Duodenal mucosa (tissue), 2 donors: ENCODE data around the gene KDM4E.
"Not testable (repeated sequence)": the region's sequence is repeated elsewhere in the genome, so short reads cannot be mapped to it uniquely, and the experiment has no call there.

ENCODE experiments used
- H3K27ac ChIP-seq: one replicate; pipeline ENCODE4 v1.7.0; 2013; ENCODE audit warnings: low read depth, low read length
- H3K27me3 ChIP-seq, 2 donors: one replicate each; pipeline ENCODE4 v1.7.0; 2013; ENCODE audit warnings: low read length in 2 of 2, control low read depth in 1 of 2; ENCODE audit not compliant: insufficient read depth in 2 of 2, control insufficient read depth in 1 of 2
- H3K36me3 ChIP-seq, 2 donors: one replicate each; pipeline ENCODE4 v1.7.0; 2013; ENCODE audit warnings: low read length in 2 of 2, control low read depth in 1 of 2; ENCODE audit not compliant: insufficient read depth in 2 of 2, control insufficient read depth in 1 of 2
- H3K4me1 ChIP-seq, 2 donors: one replicate each; pipeline ENCODE4 v1.7.0; 2013; ENCODE audit warnings: low read length in 2 of 2, control low read depth in 1 of 2; ENCODE audit not compliant: insufficient read depth in 2 of 2, control insufficient read depth in 1 of 2
- H3K4me3 ChIP-seq, 2 donors: one replicate each; pipeline ENCODE4 v1.7.0; 2013; ENCODE audit warnings: low read length in 2 of 2, low read depth in 1 of 2
- H3K9ac ChIP-seq, 2 donors: one replicate each; pipeline ENCODE4 v1.7.0; 2013; ENCODE audit warnings: low read length in 2 of 2, low read depth in 1 of 2
- H3K9me3 ChIP-seq, 2 donors: one replicate each; pipeline ENCODE4 v1.7.0; 2013; ENCODE audit warnings: low read length in 2 of 2, control low read depth in 1 of 2; ENCODE audit not compliant: control insufficient read depth in 1 of 2

KDM4E gene

DNA sequence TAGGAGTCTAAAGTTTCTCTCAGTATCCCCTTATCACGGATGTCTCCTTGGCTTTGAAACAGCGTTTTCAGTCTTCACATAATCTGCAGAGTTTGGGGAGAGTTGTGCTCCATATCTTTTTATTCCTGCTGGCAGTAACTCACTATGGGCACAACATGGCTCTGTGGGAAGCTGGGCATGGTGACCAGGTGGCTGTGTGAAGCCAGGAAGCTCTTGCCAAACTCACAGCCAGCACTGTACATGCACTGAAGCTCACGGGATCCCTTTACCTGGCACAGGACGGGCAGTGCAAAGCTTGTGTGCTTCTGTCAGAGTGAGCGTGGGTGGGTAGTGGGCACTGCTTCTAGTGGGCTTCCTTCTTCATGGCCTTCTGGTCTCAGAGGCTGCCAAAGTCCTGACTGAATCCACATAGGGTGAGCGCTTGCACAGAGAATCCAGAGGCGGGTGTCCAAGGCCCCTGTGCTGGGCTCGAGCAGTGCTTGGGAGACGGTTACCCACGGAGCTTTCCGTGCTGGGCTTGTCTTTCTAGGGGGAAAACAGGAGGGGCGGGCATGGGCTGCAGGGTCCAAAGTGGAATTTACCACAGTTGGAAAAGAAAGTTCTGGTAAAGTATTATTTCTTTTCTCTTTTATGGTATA is 10.8 kb upstream of the KDM4E start:
- Histone ChIP-seq H3K27ac (no peak overlapping the region), H3K27me3 (no peaks in the 10 kb centered on the region), H3K4me1 (no peaks in the 10 kb centered on the region), H3K9me3 (no peaks in the 10 kb centered on the region), H3K4me3 (no peak overlapping the region), H3K9ac (no peak overlapping the region), H3K36me3 (no peaks in the 10 kb centered on the region)

DNA sequence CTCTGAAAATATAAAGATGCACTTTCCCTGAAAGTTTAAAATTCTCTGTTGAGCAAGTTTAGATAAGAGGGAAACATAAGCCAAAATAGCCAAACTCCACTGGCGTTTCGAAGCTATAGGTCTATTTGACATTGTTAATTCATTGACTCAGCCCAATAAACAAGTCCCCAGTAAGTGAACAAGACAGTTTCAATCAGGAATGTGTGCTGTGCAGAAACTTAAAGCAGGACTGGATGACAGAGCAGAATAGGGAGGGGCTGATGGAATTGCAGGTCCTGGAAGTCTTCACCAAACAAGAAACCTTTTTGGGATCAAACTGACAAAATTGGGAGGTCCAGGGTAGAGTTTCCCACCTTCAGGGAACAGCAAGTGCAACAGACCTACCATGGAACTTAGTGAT is 8.9 kb upstream of the KDM4E start:
- no peaks in the 10 kb centered on the region for H3K27me3 ChIP-seq
- H3K4me3 ChIP-seq: no peak overlapping the region
- H3K9ac ChIP-seq: no peak overlapping the region
- no peaks in the 10 kb centered on the region for H3K4me1 ChIP-seq
- no peaks in the 10 kb centered on the region for H3K36me3 ChIP-seq
- no peaks in the 10 kb centered on the region for H3K9me3 ChIP-seq
- no peak overlapping the region for H3K27ac ChIP-seq

DNA sequence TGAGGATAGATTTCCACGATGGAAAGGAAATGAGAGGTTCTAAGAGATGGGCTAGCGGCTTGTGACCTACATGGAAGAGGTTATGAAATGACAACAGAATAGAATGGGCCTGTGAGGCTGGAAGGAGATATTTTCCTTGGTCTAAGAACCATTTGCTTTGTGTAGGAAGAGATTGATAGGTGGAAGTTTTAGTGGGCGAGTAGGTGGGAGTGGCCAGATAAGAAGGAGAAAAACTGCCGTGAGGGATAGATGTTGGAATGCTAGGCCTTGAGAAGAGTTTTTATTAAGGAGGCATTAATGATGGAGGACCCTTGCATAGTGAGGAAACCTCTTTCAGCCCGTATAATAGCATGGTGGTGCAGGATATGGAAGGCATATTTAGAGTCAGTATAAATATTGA is 3.6 kb upstream of the KDM4E start:
- not testable (repeated sequence) for H3K27ac ChIP-seq, H3K36me3 ChIP-seq

DNA sequence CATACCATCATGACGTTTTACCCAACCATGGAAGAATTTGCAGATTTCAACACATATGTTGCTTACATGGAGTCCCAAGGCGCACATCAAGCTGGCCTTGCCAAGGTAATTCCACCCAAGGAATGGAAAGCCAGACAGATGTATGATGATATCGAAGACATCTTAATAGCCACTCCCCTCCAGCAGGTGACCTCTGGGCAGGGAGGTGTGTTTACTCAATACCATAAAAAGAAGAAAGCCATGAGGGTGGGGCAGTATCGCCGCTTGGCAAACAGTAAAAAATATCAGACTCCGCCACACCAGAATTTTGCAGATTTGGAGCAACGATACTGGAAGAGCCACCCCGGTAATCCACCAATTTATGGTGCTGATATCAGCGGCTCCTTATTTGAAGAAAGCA is 536 bp downstream of the KDM4E start:
- H3K9me3 ChIP-seq, H3K4me1 ChIP-seq: not testable (repeated sequence)

More for the DNA sequence above, 3.6 kb upstream of the KDM4E start:
- not testable (repeated sequence) for H3K4me1 ChIP-seq, H3K9ac ChIP-seq, H3K4me3 ChIP-seq, H3K27me3 ChIP-seq, H3K9me3 ChIP-seq

DNA sequence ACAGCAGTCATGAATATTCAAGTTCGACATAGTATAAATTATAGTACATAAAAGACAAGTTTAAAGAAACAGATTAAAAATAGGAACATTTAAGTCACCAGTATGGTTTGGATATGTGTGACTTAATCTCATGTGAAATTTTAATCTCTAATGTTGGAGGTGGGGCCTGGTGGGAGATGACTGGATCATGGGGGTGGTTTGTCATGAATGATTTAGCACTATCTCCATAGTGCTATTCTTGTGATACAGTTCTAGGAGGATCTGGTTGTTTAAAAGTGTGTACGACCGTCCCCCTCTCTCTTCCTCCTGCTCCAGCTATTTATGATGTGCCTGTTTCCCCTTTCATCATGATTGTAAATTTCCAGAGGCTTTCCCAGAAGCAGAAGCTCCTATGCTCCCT is 3.3 kb downstream of the KDM4E start:
- Histone ChIP-seq H3K9me3 (no peaks in the 10 kb centered on the region), H3K4me1 (no peaks in the 10 kb centered on the region), H3K4me3 (no peak overlapping the region), H3K9ac (no peak overlapping the region), H3K27me3 (no peaks in the 10 kb centered on the region), H3K27ac (no peak overlapping the region), H3K36me3 (no peaks in the 10 kb centered on the region)

More for the DNA sequence above, 536 bp downstream of the KDM4E start:
- not testable (repeated sequence) for H3K9ac ChIP-seq, H3K36me3 ChIP-seq, H3K27me3 ChIP-seq, H3K4me3 ChIP-seq, H3K27ac ChIP-seq

DNA sequence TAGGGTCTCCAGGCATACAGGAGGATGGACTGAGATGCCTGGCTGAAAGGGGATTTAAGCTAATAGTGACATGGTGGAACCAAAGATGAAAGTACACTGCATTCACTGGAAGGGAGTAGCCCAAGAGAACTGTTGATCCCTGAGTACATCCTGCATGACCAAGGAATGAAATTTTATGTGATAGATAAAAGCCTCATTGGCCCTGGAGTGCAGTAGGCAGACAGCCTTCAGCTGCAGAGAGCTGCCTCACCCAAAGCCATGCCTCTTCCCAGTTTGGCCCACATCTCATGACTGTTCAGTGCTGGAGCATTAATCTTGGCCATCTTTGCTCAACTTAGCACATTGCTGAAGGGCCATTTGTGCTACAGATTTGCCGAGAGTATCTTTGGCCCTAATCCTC is 8.0 kb downstream of the KDM4E start:
- no peaks in the 10 kb centered on the region for H3K27me3 ChIP-seq
- H3K9ac ChIP-seq: no peak overlapping the region
- H3K4me1 ChIP-seq: no peaks in the 10 kb centered on the region
- H3K9me3 ChIP-seq: no peaks in the 10 kb centered on the region
- H3K36me3 ChIP-seq: no peaks in the 10 kb centered on the region
- H3K4me3 ChIP-seq: no peak overlapping the region
- no peak overlapping the region for H3K27ac ChIP-seq

- Histone ChIP-seq H3K27ac (no peak overlapping the region), H3K4me1 (no peaks in the 10 kb centered on the region), H3K36me3 (no peaks in the 10 kb centered on the region), H3K27me3 (no peaks in the 10 kb centered on the region), H3K9ac (no peak overlapping the region), H3K4me3 (no peak overlapping the region), H3K9me3 (no peaks in the 10 kb centered on the region)
Observed at GRCh38 chr11:95035316-95035715, 10.3 kb downstream of the KDM4E start.

DNA sequence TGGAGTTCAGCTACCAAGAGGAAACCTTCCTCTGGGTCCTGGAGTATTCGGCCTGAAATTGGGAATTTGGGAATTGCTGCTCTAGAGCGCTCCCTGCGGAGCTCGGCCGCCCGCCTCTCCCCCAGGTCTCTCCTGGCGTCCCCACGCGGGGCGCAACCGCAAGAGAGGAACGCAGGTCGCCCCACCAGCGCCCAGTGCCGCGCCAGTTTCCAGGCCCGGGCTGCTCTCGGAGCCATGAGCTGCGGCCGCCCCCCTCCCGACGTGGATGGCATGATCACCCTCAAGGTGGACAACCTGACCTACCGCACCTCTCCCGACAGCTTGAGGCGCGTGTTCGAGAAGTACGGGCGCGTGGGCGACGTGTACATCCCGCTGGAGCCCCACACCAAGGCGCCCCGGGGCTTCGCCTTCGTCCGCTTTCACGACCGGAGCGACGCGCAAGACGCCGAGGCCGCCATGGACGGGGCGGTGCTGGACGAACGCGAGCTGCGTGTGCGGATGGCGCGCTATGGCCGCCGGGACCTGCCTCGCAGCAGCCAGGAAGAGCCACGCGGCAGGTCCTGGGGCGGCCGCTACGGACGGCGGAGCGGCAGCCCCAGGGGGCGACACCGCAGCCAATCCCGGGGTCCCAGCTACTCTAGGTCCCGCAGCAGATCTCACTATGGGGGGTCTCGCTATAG is 12.4 kb downstream of the KDM4E start:
- H3K4me1 ChIP-seq, H3K36me3 ChIP-seq, H3K9ac ChIP-seq, H3K9me3 ChIP-seq, H3K27me3 ChIP-seq, H3K27ac ChIP-seq: not testable (repeated sequence)
- H3K4me3 ChIP-seq: peak overlapping the region in 1 of 2 donors; percentile 36

DNA sequence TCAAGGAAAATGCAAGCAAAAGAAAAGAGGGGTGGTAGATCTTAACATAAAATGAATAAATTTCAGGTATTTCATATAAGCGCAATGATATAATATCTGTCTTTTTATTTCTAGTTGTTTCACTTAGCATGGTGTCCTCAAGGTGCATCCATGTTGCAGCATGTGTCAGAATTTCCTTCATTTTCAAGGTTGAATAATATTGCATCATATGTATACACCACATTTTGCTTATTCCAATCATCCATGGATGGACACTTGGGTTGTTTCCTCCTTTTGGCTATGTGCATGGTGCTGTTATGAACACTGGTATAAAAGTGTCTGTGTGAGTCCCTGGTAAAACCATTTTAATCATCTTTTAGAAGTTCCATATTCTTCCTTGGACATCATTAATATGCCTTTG is 17.2 kb downstream of the KDM4E start:
- Histone ChIP-seq H3K36me3 (no peaks in the 10 kb centered on the region), H3K27ac (no peak overlapping the region), H3K4me1 (no peaks in the 10 kb centered on the region), H3K27me3 (no peaks in the 10 kb centered on the region), H3K9ac (no peak overlapping the region), H3K9me3 (no peaks in the 10 kb centered on the region), H3K4me3 (no peak overlapping the region)

- no peak overlapping the region for H3K9ac ChIP-seq
- no peaks in the 10 kb centered on the region for H3K9me3 ChIP-seq
- no peak overlapping the region for H3K4me3 ChIP-seq
- no peaks in the 10 kb centered on the region for H3K27me3 ChIP-seq
- no peaks in the 10 kb centered on the region for H3K4me1 ChIP-seq
- H3K27ac ChIP-seq: no peak overlapping the region
- H3K36me3 ChIP-seq: no peaks in the 10 kb centered on the region
Observed at GRCh38 chr11:95042906-95043305, 17.8 kb downstream of the KDM4E start.
